ENCODE results near the gene PRKCA.

DNA sequence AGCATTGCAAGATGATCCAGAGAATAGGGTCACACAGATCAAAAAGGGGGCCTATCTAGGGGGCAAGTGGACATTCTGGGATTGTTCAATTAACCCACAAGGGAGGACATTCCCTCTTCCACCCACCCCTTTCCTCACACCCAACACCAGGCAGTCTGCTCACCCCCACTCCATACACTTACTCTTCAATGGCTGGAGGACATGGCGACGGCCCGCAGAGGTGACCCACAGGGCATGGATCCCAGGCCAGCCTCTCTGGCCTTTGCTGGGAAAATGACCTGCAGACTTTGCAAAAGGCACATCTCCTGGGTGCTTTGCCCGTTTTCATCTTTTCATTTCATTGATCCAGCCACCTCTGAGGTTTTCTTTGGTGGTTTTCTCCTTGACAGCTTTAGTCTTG is 530.8 kb downstream of the PRKCA start:
- TF ChIP-seq MAX (IDR thresholded peaks at IDR 0.05) (no peak), CTCF (IDR thresholded peaks at IDR 0.05) (no peak), MAFK (IDR thresholded peaks at IDR 0.05; ENCODE audit: partially characterized antibody) (no peak), HDAC2 (IDR thresholded peaks at IDR 0.05) (no peak), POLR2A (IDR thresholded peaks at IDR 0.05; ENCODE audit: low read length) (no peak), JUN (IDR thresholded peaks at IDR 0.05) (no peak), RAD21 (conservative IDR thresholded peaks at IDR 0.05 in 1 of 2, IDR thresholded peaks at IDR 0.05 in 1 of 2) (no peak), PHF8 (IDR thresholded peaks at IDR 0.05; ENCODE audit: borderline replicate concordance, low read depth) (no peak), EP300 (IDR thresholded peaks at IDR 0.05) (no peak), MYC (IDR thresholded peaks at IDR 0.05; ENCODE audit: borderline replicate concordance, low read length) (no peak), ZFP36 (IDR thresholded peaks at IDR 0.05; ENCODE audit: borderline replicate concordance, partially characterized antibody) (no peak), SMC3 (IDR thresholded peaks at IDR 0.05) (no peak)
- TF ChIP-seq, protein P1, sequence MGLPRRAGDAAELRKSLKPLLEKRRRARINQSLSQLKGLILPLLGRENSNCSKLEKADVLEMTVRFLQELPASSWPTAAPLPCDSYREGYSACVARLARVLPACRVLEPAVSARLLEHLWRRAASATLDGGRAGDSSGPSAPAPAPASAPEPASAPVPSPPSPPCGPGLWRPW (IDR thresholded peaks at IDR 0.05), result no peak
